ENCODE results near the gene MSH4. TPM values are rescaled to one million over a fixed set of nuclear protein-coding genes. Genes with fewer than 3 reads are reported as not detected.

MSH4 gene
- total and polyA plus RNA-seq, 2 experiments from 2014 or later = 0.06 TPM; not detected in 1

GRCh38 chr1:75785983-75786853 is 10.5 kb upstream of the MSH4 start, which contains the start of gene RABGGTB:
Gene RABGGTB (plus strand): TSS chr1:75786256. CDS start chr1:75786272, 16 bp downstream.
- peak; percentile 97 to 98 for DNase-seq (ENCODE audit: low read depth in 1 of 2, low spot score in 1 of 2)
- Histone ChIP-seq H3K4me3 (peak within 1 kb of the TSS; percentile 67), H3K27me3 (no peaks in the 10 kb centered on the region), H3K27ac (peak within 1 kb of the TSS; percentile 85), H3K9me3 (ENCODE audit: low read depth) (no peaks in the 10 kb centered on the region), H3K36me3 (peaks cover 20% of the 10 kb centered on the region), H3K4me1 (ENCODE audit: low read depth) (peaks cover 25% of the 10 kb centered on the region)
- no peak for TF ChIP-seq CTCF (IDR thresholded peaks at IDR 0.05; ENCODE audit: low read depth, low read length)

GRCh38 chr1:75786901-75787493 is 9.7 kb upstream of the MSH4 start:
- DNase-seq (ENCODE audit: low read depth in 1 of 2, low spot score in 1 of 2) = no peak
- Histone ChIP-seq H3K4me3 (peak overlapping the region; percentile 67), H3K9me3 (ENCODE audit: low read depth) (no peaks in the 10 kb centered on the region), H3K27ac (peak overlapping the region; percentile 85), H3K4me1 (ENCODE audit: low read depth) (peaks cover 25% of the 10 kb centered on the region), H3K36me3 (peaks cover 27% of the 10 kb centered on the region), H3K27me3 (no peaks in the 10 kb centered on the region)
- no peak for TF ChIP-seq CTCF (IDR thresholded peaks at IDR 0.05; ENCODE audit: low read depth, low read length)

GRCh38 chr1:75787524-75787923 is 9.2 kb upstream of the MSH4 start:
- no peak for TF ChIP-seq CTCF (IDR thresholded peaks at IDR 0.05; ENCODE audit: low read depth, low read length)
- Histone ChIP-seq H3K4me3 (peak overlapping the region; percentile 67), H3K4me1 (ENCODE audit: low read depth) (peaks cover 25% of the 10 kb centered on the region), H3K27ac (peak overlapping the region; percentile 76), H3K27me3 (no peaks in the 10 kb centered on the region), H3K9me3 (ENCODE audit: low read depth) (no peaks in the 10 kb centered on the region), H3K36me3 (peaks cover 33% of the 10 kb centered on the region)
- DNase-seq (ENCODE audit: low read depth in 1 of 2, low spot score in 1 of 2) = no peak

GRCh38 chr1:75789988-75790387 is 6.7 kb upstream of the MSH4 start:
- Histone ChIP-seq H3K9me3 (ENCODE audit: low read depth) (no peaks in the 10 kb centered on the region), H3K36me3 (peaks cover 56% of the 10 kb centered on the region), H3K27me3 (no peaks in the 10 kb centered on the region), H3K4me1 (ENCODE audit: low read depth) (peaks cover 25% of the 10 kb centered on the region), H3K4me3 (no peak overlapping the region), H3K27ac (peak overlapping the region; percentile 76)
- DNase-seq (ENCODE audit: low read depth in 1 of 2, low spot score in 1 of 2) = no peak
- no peak for TF ChIP-seq CTCF (IDR thresholded peaks at IDR 0.05; ENCODE audit: low read depth, low read length)

- no peak overlapping the region for H3K4me3 ChIP-seq
- H3K9me3 ChIP-seq (ENCODE audit: low read depth) = no peaks in the 10 kb centered on the region
- H3K36me3 ChIP-seq = peaks cover 65% of the 10 kb centered on the region
- peak overlapping the region; percentile 76 for H3K27ac ChIP-seq
- no peaks in the 10 kb centered on the region for H3K27me3 ChIP-seq
- peaks cover 21% of the 10 kb centered on the region for H3K4me1 ChIP-seq (ENCODE audit: low read depth)
- no peak for TF ChIP-seq CTCF (IDR thresholded peaks at IDR 0.05; ENCODE audit: low read depth, low read length)
- no peak for DNase-seq (ENCODE audit: low read depth in 1 of 2, low spot score in 1 of 2)
Observed at GRCh38 chr1:75791022-75791421, 5.7 kb upstream of the MSH4 start.

Measured in cardiac muscle cell (in vitro differentiated cells and primary cell).